Rectal smooth muscle tissue (tissue), 1 donor: ENCODE measurements around the gene RAPGEFL1.
A peak's percentile ranks its signal among the peaks of the same experiment; 100 is the strongest.

Experiments used
- H3K27ac ChIP-seq: one replicate; pipeline ENCODE4 v1.7.0; 2013; ENCODE audit warnings: low read depth, low read length, inconsistent platforms
- H3K27me3 ChIP-seq: one replicate; pipeline ENCODE4 v1.7.0; 2013; ENCODE audit warnings: low read length; ENCODE audit not compliant: control insufficient read depth, insufficient read depth
- H3K36me3 ChIP-seq: one replicate; pipeline ENCODE4 v1.7.0; 2013; ENCODE audit warnings: low read length; ENCODE audit not compliant: control insufficient read depth, insufficient read depth
- H3K4me1 ChIP-seq: one replicate; pipeline ENCODE4 v1.7.0; 2013; ENCODE audit warnings: low read length; ENCODE audit not compliant: control insufficient read depth, insufficient read depth
- H3K4me3 ChIP-seq: one replicate; pipeline ENCODE4 v1.7.0; 2013; ENCODE audit warnings: low read length
- H3K9ac ChIP-seq: one replicate; pipeline ENCODE4 v1.7.0; 2013; ENCODE audit warnings: low read length

RAPGEFL1 gene

GRCh38 chr17:40153603-40154236, 23.6 kb upstream of the RAPGEFL1 start:
- Histone ChIP-seq H3K27ac (no peak overlapping the region), H3K9ac (no peak overlapping the region), H3K4me1 (no peaks in the 10 kb centered on the region), H3K36me3 (peaks cover 16% of the 10 kb centered on the region), H3K27me3 (no peaks in the 10 kb centered on the region), H3K4me3 (no peak overlapping the region)

DNA sequence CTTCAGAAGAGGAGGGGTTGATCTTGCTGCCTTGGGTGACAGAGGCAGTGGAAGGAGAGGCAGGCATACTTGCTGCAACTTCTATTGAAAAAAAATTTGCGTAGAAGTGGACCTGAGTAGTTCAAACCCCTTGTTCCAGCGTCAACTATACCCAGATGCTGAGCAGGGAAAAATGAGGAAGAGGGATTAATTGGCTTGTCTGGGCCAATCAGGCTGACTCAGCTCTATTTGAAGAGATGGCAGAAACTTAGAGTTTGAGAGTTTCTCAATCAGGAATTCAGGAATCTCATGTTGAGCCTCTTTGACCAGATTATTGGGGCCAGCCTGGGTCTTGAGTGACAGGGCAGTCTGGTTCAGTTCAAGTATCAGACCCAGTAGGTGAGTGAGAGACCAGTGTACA, 19.3 kb upstream of the RAPGEFL1 start:
- H3K27ac ChIP-seq = no peak overlapping the region
- H3K36me3 ChIP-seq = peaks cover 11% of the 10 kb centered on the region
- H3K4me1 ChIP-seq = no peaks in the 10 kb centered on the region
- no peaks in the 10 kb centered on the region for H3K27me3 ChIP-seq
- no peak overlapping the region for H3K4me3 ChIP-seq
- no peak overlapping the region for H3K9ac ChIP-seq

GRCh38 chr17:40158438-40159013, 18.7 kb upstream of the RAPGEFL1 start:
- Histone ChIP-seq H3K27me3 (no peaks in the 10 kb centered on the region), H3K27ac (no peak overlapping the region), H3K36me3 (peaks cover 14% of the 10 kb centered on the region), H3K4me1 (no peaks in the 10 kb centered on the region), H3K4me3 (no peak overlapping the region), H3K9ac (no peak overlapping the region)

DNA sequence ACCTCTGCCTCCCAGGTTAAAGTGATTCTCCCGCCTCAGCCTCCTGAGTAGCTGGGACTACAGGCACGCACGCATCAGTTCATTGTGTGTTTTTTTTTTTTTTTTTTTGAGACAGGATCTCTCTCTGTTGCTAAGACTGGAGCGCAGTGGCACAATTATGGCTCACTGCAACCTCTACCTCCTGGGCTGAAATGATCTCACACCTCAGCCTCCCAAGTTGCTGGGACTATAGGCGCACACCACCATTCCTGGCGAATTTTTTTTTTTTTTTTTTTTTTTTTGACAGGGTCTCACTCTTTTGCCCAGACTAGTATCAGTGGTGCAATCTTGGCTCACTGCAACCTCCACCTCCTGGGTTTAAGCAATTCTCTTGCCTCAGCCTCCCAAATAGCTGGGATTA, 17.8 kb upstream of the RAPGEFL1 start:
- Histone ChIP-seq H3K27me3 (no peaks in the 10 kb centered on the region), H3K27ac (no peak overlapping the region), H3K9ac (no peak overlapping the region), H3K4me1 (no peaks in the 10 kb centered on the region), H3K4me3 (no peak overlapping the region), H3K36me3 (peaks cover 19% of the 10 kb centered on the region)

- H3K9ac ChIP-seq = no peak overlapping the region
- H3K36me3 ChIP-seq = peaks cover 44% of the 10 kb centered on the region
- H3K4me1 ChIP-seq = peaks cover 5% of the 10 kb centered on the region
- H3K27me3 ChIP-seq = no peaks in the 10 kb centered on the region
- peak overlapping the region; percentile 38 for H3K27ac ChIP-seq
- H3K4me3 ChIP-seq = no peak overlapping the region
Measured at GRCh38 chr17:40167685-40168261, 9.5 kb upstream of the RAPGEFL1 start.

- Histone ChIP-seq H3K36me3 (peaks cover 40% of the 10 kb centered on the region), H3K4me1 (peaks cover 5% of the 10 kb centered on the region), H3K27ac (peak overlapping the region; percentile 38), H3K27me3 (no peaks in the 10 kb centered on the region), H3K4me3 (no peak overlapping the region), H3K9ac (no peak overlapping the region)
Measured at GRCh38 chr17:40168262-40168832, 8.9 kb upstream of the RAPGEFL1 start.

GRCh38 chr17:40170325-40170724, 6.9 kb upstream of the RAPGEFL1 start:
- no peak overlapping the region for H3K27ac ChIP-seq
- no peak overlapping the region for H3K4me3 ChIP-seq
- no peaks in the 10 kb centered on the region for H3K27me3 ChIP-seq
- H3K4me1 ChIP-seq = peaks cover 5% of the 10 kb centered on the region
- no peak overlapping the region for H3K9ac ChIP-seq
- peaks cover 32% of the 10 kb centered on the region for H3K36me3 ChIP-seq

DNA sequence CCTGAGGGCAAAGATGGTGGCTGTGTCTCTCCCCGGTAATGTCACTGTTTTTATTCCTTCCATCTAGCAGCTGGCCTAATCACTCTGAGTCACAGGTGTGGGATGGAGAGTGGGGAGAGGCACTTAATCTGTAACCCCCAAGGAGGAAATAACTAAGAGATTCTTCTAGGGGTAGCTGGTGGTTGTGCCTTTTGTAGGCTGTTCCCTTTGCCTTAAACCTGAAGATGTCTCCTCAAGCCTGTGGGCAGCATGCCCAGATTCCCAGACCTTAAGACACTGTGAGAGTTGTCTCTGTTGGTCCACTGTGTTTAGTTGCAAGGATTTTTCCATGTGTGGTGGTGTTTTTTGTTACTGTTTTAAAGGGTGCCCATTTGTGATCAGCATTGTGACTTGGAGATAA, 5.5 kb upstream of the RAPGEFL1 start:
- Histone ChIP-seq H3K27ac (no peak overlapping the region), H3K4me1 (peaks cover 5% of the 10 kb centered on the region), H3K36me3 (peaks cover 31% of the 10 kb centered on the region), H3K4me3 (no peak overlapping the region), H3K9ac (no peak overlapping the region), H3K27me3 (no peaks in the 10 kb centered on the region)

DNA sequence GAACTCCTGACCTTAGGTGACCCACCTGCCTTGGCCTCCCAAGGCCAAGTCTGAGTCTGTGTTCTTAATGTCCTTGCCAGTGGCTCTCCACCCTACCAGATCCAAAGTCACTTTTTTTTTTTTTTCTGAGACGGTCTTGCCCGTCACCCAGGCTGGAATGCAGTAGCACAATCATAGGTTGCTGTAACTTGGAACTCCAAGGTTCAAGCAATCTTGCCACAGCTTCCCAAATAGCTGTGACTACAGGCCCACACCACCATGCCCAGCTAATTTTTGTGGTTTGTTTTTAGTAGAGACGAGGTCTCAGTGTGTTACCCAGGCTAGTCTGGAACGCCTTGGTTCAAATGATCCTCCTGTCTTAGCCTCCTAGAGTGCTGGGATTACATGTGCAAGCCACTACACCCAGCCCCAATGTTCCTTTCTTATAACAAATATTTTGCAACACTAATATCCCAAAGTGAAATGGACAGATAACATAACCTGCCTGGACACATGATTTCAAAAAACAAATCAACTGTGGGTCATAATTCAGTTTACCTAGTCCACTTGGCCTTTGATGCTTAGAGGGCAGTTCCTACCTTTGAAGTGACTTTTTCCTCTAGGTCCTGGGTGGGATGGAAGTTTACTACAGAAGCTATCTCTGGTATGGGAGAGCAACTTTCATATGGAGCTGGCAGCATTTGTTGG, 4.0 kb upstream of the RAPGEFL1 start:
- peaks cover 21% of the 10 kb centered on the region for H3K36me3 ChIP-seq
- H3K27ac ChIP-seq = no peak overlapping the region
- no peak overlapping the region for H3K9ac ChIP-seq
- H3K4me1 ChIP-seq = peaks cover under 1% of the 10 kb centered on the region
- H3K27me3 ChIP-seq = no peaks in the 10 kb centered on the region
- H3K4me3 ChIP-seq = no peak overlapping the region

GRCh38 chr17:40173778-40174135, 3.5 kb upstream of the RAPGEFL1 start:
- Histone ChIP-seq H3K9ac (no peak overlapping the region), H3K4me1 (no peaks in the 10 kb centered on the region), H3K27me3 (no peaks in the 10 kb centered on the region), H3K36me3 (peaks cover 20% of the 10 kb centered on the region), H3K4me3 (no peak overlapping the region), H3K27ac (no peak overlapping the region)

DNA sequence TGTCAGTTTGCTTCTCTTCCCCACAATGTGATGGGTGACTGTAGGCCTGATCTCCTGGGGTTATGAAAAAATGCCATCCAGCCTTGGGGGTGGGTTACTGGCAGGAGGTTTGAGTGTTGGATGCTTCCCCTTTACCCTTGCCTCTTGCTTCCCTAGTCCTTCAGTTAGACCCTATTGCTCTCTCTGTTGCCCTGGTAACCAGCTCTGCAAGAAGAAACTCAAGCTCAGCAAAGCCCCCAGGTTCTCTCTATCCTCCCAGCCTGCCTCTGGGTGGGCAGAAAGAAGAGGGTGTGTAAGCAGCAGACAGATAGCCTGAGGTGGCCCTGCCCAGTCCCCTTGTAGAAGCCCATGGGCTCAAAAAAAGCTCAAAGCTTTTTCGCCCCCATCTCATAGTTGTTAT, 2.8 kb upstream of the RAPGEFL1 start:
- H3K4me1 ChIP-seq = no peaks in the 10 kb centered on the region
- no peak overlapping the region for H3K4me3 ChIP-seq
- H3K9ac ChIP-seq = no peak overlapping the region
- peaks cover 18% of the 10 kb centered on the region for H3K36me3 ChIP-seq
- no peak overlapping the region for H3K27ac ChIP-seq
- H3K27me3 ChIP-seq = no peaks in the 10 kb centered on the region

GRCh38 chr17:40175928-40176753, 1.1 kb upstream of the RAPGEFL1 start:
- Histone ChIP-seq H3K9ac (no peak overlapping the region), H3K4me3 (peak overlapping the region; percentile 16), H3K4me1 (no peaks in the 10 kb centered on the region), H3K27ac (no peak overlapping the region), H3K36me3 (peaks cover 8% of the 10 kb centered on the region), H3K27me3 (no peaks in the 10 kb centered on the region)
